GM18870 (cell line): ENCODE data around the gene VGLL4.
A peak's percentile ranks its signal among the peaks of the same experiment; 100 is the strongest.

Experiments
- ATAC-seq: cut with Tn5 transposase; IDR thresholded peaks from one replicate; pipeline ENCODE4 v1.9.1; 2021; ENCODE audit warnings: moderate library complexity; ENCODE audit not compliant: unreplicated experiment

Gene VGLL4

DNA sequence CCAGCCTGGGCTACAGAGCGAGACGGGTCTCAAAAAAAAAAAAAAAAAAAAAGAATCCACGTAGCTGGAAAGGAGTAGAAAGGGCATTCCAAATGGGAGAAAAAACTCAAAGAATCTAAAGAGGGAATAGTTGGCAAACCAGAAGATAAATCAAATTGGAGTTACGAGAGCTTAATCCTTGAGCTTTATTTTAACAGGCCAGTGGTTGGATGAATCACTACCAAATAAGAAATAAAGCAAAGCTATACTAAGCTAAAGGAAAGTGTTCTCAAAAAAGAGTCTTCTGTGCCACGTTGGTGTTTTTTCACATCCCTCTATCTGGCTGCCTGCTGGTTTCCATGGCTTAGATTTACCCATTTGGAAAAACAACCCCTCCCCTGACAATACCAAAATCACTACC lies 14.0 kb downstream of the VGLL4 start:
- ATAC-seq = no peak

DNA sequence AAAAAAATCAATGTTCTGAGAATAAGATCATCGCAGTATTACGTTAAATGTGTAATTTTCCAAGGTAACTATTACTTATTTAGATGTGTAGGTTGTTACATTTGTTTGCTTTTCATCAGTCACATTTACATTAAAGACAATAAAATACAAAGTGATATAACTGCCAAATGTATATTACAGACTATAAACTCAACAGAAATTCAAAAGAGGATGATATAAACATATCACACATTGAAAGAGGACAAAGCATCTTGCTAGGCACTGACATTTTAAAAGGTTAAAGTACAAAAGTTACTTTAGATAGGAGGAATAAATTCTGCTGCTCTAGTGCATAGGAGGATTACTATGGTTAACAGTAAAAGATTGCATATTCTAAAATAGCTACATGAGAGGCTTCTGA lies 16.1 kb downstream of the VGLL4 start:
- ATAC-seq = no peak

DNA sequence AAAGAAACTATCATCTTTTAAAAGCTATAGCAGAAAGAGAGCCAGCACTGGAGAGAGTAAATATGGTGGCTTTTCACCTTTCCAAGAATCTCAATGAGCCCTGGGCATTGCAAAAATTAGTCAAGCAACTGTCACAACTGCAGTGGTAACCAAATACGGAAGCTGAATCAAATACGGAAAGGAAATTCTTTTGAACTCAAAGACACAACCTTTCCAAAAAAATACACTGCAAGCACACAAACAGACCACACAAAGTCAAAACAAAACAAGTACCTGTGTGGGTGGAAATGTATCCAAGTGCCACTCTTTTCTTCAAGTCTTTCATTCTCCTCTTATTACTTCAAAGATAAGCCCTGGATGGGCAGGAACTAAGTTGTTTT lies 17.6 kb downstream of the VGLL4 start:
- peak; percentile 66 for ATAC-seq

DNA sequence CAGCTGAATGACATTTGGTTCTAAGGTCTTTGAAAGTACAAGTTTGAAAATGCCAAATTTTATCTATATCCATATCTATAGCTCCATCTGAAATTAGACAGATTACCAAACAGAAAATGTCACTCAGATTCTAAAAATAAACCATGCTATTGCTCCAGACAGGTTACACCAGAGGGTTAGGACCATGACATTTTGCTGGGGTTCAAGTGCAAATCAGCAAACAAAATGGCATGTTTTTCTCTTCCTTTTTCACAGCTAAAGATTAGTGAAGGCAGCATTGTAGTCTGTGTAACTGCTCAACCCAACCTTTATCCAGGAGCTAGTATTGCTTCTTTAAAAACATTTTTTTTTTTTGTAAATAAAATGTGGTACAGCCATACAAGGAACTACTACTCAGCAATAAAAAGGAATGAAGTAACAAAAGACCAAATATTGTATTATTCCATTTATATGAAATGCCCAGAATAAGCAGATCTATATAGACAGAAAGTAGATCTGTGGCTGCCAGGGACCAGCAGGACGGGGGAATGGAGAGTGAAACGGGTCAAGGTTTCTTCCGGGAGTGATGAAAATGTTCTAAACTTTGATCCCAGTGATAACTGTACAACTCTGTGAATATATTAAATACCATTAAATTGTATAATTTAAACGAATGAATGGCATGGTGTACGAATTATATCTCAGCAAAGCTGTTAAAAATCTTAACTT lies 18.2 kb downstream of the VGLL4 start:
- ATAC-seq = no peak

DNA sequence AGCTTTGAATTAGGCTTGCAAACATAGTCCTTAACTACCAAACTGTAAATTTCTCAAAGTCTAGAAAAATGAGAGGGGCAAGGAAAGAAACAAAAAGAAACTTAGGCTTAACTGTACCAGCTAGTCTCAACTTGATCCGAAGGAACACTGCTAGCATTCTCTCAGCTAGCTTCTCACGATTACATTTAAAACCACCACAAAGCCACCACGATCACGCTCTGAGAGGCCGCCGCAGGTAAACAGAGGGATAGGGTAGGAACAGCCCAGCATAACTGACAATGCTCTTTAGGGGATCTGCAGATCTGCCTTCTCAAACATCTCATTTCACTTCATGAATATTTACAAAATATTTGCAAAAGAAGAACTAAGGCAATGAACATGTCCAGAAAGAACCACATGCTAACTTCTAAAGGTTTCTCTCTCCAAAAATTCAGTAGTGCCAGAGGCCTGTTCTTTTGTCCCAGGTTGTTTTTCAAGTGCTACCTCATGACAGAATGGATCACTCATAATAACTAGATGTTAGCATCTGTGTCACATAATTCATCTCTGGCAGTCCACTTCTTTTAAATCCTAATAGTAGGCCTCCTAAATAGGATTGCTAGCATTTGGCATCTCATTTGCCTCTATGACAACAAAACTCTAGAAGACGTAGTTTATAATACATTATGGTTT lies 18.9 kb downstream of the VGLL4 start:
- no peak for ATAC-seq

DNA sequence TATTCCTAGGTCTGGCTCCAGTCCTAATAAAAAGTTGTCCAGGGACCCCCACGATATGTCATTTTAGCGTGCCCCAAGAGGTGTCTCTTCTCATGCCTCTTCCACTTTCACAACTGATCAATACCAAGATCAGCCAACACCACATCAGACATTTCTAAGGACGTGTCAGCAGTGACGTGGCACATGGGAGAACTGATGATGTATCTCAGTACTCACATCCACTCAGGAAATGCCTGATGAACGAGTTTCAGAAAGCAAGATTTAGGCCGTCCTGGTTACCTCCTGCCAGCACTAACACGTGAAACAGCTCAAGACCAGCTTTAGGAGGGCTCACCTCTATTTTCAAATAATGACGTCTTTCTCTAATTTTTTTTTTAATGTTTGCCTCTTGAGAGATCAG lies 19.6 kb downstream of the VGLL4 start:
- ATAC-seq = no peak

DNA sequence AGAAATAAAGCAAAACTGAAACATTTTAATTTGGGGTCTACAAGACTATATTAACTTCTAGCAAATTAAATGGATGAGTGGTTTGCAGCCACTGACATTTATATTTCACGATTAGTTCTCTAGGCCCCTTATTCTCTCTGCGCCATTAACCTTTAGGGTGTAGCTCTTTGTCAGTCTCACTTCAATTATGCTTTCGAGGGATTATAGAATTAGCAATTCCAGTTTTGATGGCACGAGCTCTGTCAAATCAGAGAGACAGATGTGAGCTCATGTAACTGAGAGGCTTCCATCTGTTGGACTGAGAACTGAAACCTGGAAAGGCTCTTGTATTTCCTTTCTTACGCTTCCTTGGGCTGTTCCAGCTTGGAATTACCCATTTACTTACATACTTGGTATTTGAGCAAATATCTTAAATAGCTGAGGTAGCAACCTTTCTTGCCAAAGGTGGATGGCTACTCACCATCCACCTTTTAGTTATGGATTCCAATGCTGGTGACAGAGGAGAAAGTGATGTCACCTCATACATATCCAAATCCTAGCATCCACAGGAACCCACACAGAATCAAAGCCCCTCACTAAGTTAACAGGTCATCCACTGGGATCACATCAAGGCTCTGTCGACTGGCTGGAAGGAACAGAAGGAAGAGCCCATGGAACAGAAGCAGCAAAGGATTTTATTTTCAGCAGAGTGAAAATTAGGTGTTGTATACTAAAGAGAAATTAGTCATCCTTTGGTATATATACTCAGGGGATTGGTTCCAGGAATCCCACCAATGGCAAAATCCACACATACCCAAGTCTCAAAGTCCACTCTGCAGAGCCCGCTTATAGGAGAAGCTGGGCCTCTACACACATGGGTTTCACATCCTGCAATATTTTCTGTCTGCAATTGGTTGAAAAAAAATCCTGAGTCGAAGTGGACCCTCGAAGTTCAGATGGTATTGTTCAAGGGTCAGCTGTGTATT lies 20.8 kb downstream of the VGLL4 start:
- ATAC-seq = no peak

DNA sequence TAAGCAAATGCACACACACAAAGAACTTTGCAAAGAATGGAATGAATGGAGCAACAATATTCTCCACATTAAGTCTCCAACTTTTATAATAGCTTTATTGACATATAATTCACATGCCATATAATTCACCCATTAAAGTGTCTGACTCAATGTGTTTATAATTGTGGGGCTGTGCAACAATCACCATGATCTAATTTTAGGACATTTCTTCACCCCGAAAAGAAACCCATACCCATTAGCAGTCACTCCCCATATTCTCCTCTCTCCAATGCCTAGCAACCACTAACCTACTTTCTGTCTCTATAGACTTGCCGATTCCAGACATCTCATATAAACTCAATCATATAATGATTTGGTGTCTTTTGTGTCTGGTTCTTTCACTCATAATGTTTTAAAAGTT lies 22.6 kb downstream of the VGLL4 start:
- ATAC-seq = no peak

DNA sequence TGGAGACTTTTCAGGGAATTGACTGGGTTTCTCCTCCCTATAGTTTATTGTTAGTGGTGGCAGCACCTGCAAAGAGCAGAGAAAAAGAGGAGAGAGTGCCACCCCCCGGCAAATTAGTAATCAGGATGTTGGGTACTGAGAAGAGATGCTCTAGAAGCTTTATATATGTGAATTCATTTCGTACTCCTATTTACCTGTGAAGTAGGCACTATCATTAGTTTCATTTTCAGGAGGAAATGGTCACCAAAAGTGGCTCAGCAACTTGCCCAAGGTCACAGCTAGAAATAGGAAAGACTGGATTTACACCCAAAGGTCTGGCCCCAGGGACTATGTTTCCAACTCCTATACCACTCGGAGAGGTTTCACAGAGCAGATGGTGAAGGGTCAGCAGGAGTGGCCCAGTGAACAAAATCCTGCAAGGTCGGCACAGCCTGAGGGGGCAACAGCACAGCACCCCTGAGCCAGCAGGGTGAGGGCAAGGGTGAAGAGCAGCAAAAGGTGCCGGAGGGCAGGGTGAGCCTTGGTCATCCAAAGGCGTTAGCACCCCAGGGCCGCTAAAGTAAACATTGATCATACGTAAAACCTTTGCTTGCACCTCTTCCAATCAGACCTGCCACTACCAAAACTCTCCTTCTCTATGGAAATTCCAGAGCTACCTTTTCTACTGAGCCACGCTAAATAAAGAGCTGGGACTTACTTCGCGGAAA lies 23.6 kb downstream of the VGLL4 start:
- ATAC-seq = no peak

DNA sequence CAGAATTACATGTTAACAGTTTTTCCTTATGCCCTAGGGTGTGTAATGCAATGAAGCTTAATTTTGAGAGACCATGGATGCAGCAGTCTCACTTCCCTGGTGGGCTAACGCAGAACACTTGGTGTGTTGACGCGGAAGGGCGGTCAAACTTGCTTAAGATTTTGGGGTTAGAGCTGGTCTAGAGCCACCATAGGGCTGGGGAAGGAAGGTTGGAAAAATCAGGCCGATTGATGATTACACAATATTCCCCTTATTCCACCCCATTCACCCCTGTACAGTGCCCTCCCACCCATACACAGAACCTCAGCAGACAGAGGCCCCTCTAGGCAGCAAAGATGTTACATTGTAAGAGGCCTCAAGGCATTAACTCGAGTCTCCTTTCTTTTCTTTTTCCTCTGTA lies 24.3 kb downstream of the VGLL4 start:
- no peak for ATAC-seq

DNA sequence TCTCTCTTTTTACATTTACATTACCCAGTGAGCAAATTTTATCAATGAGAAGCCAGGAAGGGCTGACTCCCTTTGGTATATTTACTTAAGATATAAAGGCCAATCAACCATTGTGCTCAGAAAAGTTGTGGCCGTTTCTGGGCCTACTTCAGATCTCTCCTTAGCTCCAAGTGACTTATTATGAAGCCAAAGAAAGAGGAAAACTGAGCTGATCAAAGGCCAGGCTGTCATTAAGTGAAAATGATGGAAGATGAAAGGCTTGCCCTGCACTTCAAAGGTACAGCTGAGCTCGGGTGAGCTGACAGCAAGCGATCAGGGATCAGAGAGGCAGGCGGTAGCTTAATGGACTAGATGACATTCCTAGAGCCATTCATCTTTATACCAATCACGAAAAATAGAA lies 24.8 kb downstream of the VGLL4 start:
- ATAC-seq = no peak

DNA sequence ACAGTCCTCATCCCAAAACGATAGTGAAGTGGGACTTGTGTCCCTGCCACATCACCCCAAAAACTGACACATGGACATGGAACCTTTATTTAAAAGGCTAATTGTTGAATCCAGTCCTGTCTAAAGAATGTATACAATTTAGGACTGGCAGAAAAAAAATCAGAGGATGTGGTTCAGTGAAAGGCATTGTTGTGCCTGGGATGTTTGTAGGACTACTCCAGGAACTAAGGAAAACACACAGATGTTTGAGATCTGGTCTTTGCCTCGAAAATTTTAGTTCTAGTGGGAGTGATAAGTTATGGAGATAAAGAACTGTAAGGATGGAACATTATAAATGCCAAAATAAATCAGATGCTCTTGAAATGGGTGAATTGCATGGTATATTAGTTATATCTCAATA lies 27.2 kb downstream of the VGLL4 start:
- no peak for ATAC-seq

DNA sequence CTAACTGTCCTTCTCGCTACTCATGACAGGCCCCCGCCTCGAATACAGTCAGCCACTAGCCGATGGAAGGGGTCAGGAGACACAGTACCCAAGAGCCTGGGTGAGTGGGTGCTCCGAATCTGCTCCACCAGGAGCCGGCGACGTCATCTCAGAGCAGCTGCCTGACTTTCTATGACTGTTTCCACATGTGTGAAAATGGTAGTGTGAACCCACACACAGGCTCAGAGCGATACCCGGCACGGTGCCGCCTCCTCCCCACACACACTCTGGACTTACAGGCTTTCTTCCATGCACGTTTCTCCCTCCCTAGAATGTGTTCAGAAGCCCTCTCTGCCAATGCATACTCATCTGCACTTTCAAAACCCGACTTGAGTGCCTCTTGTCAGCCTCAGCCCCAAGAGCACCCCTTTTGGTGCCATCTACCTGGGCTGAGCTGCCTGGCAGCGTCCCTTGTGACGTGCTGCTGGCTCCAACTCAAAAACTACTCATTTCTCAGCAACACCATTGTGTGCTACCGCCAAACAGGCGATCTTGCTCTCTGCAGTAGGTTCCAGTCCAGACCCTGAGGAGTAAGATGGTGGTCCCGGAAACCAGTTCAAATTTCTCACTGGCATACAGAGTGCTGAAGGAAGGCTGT lies 29.7 kb downstream of the VGLL4 start:
- ATAC-seq = no peak

DNA sequence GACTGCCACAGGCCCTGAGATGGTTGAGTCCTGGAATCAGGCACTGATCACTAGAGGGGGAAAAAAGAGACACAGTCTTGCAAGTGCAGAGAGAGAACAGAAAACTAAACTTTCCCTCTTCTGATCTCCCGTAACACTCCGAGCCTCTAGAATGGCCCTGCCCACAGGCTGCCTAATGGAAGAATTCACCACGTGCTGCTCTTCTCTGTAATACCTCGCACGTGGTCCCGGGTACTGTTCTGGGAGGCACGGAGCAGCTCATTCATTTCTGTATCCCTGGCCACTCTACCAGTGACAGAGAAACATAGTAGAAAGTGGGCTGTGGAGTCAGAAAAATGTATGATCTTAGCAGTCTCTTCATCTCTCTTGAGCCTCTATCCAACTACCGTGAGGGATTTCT lies 30.4 kb downstream of the VGLL4 start:
- no peak for ATAC-seq

DNA sequence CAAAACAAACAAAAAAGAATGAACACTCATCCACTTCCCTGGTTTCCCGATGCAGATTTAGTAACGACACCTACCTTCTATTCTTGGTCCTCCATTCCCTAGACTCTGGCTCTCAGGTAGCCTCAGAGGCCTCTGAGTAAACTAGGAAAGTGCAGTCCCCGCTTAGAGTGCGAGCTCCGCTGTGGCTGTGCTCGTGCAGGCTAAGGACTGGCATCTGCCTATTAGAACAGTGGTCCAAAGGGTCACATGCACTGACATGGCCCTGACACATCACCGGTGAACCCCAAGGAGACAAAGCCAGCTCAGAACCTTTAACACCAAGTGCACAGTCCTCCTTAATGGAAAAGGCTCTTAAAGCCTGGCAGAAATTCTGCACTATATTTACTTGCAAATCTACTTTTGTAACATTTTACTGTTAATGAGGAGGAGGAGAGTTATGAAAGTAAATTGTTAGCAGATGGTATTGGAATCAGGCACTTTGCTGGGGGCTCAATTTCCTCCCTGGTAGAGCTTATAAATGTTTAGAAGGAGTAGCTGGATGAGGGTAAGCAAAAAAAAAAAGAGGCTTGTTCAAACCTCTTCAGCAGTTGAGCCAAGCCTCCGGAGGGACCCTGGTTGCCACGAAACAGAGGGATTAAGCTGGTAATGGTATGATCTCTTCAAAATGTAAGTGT lies 31.1 kb downstream of the VGLL4 start:
- ATAC-seq = no peak

DNA sequence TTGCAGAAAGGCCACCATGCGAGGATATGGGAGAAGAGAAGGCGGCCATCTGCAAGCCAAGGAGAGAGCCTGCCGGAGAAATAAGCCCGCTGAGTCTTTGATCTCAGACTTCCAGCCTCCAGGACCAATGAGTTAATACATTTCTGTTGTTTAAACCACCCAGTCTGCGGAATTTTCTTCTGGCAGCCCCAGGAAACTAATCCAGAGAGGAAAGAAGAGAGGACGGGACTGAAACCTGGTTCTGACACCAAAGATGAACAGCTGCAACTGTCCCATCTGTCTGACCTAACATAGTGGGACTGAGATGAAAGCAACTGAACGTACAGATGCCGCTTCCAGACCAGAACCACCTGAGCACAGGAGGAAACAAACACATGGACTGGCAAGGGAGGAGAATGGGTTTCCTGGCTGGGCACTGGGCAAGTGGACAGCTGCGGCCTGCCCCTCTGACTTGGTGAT lies 32.3 kb downstream of the VGLL4 start:
- ATAC-seq = no peak

DNA sequence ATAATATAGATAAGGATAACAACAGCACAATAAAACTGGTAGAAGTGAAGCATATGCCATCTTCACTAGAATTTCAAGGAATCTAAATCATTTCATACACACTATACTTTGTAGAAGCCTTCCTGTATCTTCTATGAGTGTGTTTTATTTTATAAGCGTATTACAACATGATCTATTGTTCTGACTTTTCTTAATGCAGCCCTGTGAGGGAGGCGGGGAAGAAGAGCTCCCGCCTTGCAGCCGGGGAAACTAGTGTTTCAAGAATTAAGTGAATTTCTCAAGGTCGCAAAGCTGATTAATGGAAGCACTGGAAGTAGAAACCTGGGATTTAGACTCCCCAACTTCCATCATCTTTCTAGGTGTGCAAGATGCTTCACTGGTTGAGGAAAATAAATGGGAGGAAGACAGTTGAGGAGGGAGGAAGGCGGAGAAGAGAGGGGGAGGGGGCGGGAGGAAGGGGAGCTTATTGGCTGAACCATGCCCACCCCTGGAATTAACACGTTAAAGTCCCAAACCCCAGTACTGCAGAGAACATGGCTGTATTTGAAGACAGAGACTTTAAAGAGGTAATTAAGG lies 32.9 kb downstream of the VGLL4 start:
- no peak for ATAC-seq

DNA sequence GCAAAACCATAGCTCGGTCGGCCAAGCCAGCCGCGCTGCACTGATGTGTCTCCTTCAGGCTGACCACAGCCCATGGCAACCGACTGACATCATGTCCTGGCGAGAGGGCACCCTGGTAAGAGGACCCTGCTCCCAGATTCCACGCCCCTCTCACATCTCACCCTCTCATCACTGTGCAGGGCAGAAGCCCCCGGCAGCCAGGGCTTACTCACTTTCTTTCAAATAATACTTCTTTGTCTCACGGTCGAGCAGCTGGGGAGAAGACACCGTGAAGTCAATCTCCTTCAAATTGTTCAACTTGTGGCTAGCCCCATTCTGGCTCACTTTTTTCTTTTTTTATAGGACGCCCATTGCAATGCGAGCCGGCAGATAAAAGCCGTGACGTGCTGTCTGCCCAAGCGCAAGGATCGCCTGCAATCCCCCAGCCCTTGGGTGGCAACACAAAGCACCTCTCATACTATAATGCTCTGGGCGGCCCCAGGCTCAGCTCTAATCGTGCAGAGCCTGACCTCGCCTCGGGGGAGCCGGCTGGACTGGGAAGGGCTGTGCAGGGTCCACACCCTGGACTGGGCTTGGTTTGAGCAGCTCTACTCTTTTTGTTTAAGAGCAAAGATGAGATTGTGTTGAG lies 33.6 kb downstream of the VGLL4 start:
- ATAC-seq = no peak

DNA sequence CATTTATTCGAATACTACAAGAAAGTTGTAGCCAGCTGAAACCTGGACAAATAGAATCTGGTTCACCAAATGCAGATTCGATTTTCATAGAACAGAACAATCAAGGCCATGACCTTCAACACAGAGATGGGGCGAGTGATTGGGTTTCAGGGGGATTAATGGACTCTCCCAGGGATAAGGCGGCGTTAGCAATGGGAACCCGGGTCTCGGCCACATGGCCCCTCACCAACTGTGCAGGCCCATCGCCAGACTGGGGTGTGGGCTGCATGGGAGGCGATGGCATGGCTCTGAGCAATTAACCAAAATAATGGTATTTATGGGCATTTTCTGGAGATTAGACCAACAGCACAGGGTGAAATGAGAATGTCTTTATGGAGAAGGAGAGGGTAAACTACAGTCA lies 34.2 kb downstream of the VGLL4 start:
- no peak for ATAC-seq
